Urinary bladder (tissue), 4 donors: ENCODE data around the gene DGKG. TPM values are rescaled to one million over a fixed set of nuclear protein-coding genes. Genes with fewer than 3 reads are reported as not detected.
A peak's percentile ranks its signal among the peaks of the same experiment; 100 is the strongest.

Source experiments
- DNase-seq: peaks from one replicate; pipeline ENCODE4 v3.0.0-alpha.2; 2015; ENCODE audit errors: extremely low spot score
- H3K27ac ChIP-seq: one replicate; pipeline ENCODE4 v1.5.1; 2013; ENCODE audit warnings: low read depth, mild to moderate bottlenecking, moderate library complexity
- H3K36me3 ChIP-seq: one replicate; pipeline ENCODE4 v1.6.1; 2013; ENCODE audit warnings: mild to moderate bottlenecking, moderate library complexity; ENCODE audit not compliant: insufficient read depth
- H3K4me1 ChIP-seq: one replicate; pipeline ENCODE4 v1.6.1; 2013; ENCODE audit warnings: mild to moderate bottlenecking, moderate library complexity; ENCODE audit not compliant: insufficient read depth
- H3K4me3 ChIP-seq: one replicate; pipeline ENCODE4 v1.5.1; 2013; ENCODE audit warnings: low read depth, low read length
- WGBS: extraction: QIAGEN DNeasy Blood & Tissue Kit; methylation state at CpG from one replicate; pipeline ENCODE4 v1.1.7; 2013; 5-methylcytosine and 5-hydroxymethylcytosine counted together
- polyA plus RNA-seq: library from polyadenylated mRNA; stranded (reverse); fragments of 200-250 nt; gene quantifications from one replicate; pipeline ENCODE4 v1.2.3, GENCODE V29; 2013
- total RNA-seq: library from RNA; depleted of rRNA; stranded (reverse); fragments of >200 nt; gene quantifications from one replicate; pipeline ENCODE4 v1.2.3, GENCODE V29; 2014
- donor health status: healthy with polysubstance abuse.
- donor health status: healthy.

Gene DGKG
- total and polyA plus RNA-seq, 2 donors: 4.2 to 9.3 TPM

DNA sequence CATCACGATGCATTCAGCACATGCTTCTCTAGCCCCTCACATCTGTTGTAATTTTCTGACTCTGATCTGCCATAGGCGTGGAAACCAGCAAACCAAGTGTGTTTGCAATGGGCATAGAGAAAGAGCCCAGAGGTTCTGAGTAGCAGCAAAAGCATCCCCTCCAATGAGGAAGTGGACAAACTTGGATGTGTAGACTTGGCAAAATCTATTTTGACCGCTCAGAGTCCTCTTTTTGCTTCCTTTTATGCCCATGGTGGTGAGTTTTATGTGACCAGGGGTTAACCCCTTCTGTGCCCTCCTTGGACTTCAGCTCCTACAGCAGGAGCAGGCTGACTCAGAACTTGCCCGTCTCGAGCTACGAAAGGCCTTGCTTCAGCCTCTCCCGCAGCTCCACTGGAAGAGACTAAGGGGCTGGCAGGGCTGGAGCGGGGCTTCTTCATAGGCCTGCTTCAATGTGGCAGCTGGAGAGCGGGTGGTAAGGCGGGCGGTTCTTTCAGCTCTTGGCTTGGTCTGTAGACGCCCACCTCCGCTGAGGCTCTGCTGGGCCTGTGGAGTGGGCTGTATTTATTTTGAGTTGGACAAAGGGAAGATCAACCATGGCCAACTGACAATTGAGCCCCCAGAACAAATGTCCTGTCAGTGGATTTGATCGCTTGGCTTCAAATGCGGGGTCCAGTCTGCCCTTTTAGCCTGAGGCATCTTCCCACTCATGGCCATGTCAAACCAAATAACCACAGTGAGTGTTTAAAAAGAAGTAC lies 246.6 kb downstream of the DGKG start:
- Histone ChIP-seq H3K36me3 (no peaks in the 10 kb centered on the region), H3K4me3 (no peak overlapping the region), H3K4me1 (no peaks in the 10 kb centered on the region), H3K27ac (no peak overlapping the region)
- WGBS: 85% methylated on average over 15 of the region's 15 CpGs
- no peak for DNase-seq

DNA sequence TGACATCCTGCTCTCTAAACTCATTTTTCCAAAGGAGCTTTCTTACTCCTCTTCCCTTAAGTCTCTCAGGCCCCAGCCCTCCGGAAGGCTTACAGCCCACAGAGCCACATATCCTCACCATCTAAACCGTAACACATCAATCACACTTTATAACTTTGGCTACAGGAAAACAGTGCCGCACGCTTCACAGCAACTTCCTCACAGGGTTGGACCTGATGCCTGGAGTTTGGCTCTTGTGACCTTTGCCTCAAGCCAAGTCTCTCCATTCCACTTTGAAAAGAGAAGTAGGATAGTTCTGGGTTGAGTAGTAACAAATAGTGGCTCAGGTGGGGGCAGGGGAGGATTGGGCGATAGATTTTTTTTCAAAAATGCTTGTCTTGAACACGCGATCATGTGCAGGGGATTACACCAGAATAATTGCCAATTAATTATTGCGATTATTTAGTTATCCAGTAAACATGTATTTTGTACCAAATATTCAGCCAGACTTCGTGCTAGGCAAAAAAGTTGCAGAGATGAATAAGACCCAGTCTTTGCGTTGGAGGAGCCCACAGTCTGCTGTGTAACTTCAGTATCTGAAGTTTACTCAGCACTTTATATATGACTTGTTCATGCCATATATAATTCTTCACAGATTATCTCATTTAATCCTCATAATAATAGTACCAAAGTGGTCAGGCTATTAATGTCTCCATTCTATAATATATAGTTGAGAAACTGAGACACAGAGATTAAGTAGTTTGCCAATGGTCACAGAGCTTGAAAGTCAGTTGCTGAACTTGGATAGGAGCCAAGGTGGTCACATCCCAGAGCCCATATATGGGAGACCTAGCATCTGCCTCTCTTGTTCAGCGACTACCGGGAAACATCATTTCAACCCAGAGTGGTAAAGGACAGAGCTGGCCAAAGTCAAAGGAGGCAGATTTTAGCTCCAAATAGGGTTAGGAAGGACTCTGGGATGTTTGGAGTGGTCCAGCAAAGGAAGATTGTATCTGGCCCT lies 250.8 kb downstream of the DGKG start:
- no peak overlapping the region for H3K4me3 ChIP-seq
- no peaks in the 10 kb centered on the region for H3K4me1 ChIP-seq
- no peak for DNase-seq
- H3K36me3 ChIP-seq: no peaks in the 10 kb centered on the region
- 54% methylated on average over 12 of the region's 12 CpGs for WGBS
- H3K27ac ChIP-seq: no peak overlapping the region

DNA sequence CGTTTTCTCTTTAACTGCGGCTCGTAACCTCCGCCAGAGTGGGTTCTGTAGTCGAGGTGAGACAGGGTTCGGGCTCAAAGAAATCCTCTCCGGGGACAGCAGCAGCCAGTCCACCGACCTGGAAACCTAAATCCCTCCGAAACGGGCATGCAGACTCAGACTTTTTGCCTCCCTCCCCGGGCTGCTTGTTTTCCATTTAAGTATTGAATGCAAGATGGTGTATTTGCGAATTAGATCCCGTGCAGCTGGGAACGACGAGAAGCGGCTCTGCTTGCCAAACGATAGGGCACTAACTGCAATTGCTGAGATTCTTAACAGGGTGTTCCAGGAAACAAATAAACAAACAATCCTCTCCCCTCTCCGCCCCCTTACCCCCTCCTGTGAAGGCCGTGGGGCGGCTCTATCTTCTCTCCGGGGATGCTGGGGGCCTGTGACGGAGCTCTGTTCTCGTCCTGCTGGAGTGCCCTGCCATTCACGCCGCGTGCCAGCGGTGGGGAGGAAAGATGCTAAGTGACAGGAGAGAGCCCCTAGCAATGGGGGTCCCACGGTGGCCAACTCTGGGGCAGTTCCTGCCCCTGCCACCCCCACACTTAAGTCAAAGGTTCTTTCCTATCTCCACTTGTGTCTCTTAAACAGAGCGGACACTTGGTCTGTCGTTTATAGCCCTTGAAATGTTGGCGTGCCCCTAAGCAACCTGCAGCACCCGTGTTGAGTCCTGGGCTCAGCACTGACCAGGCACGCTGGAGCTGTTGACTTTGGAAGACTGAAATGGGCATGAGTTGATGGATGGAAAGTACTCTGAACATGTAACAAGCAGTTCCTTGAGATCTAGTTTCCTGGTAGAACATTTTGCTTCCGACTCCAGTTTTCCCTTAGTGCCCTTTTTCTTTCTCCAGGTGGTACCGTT lies 251.9 kb downstream of the DGKG start:
- no peaks in the 10 kb centered on the region for H3K36me3 ChIP-seq
- no peaks in the 10 kb centered on the region for H3K4me1 ChIP-seq
- H3K27ac ChIP-seq: no peak overlapping the region
- WGBS: 5% methylated on average over 35 of the region's 35 CpGs
- no peak for DNase-seq
- H3K4me3 ChIP-seq: peak overlapping the region; percentile 42

DNA sequence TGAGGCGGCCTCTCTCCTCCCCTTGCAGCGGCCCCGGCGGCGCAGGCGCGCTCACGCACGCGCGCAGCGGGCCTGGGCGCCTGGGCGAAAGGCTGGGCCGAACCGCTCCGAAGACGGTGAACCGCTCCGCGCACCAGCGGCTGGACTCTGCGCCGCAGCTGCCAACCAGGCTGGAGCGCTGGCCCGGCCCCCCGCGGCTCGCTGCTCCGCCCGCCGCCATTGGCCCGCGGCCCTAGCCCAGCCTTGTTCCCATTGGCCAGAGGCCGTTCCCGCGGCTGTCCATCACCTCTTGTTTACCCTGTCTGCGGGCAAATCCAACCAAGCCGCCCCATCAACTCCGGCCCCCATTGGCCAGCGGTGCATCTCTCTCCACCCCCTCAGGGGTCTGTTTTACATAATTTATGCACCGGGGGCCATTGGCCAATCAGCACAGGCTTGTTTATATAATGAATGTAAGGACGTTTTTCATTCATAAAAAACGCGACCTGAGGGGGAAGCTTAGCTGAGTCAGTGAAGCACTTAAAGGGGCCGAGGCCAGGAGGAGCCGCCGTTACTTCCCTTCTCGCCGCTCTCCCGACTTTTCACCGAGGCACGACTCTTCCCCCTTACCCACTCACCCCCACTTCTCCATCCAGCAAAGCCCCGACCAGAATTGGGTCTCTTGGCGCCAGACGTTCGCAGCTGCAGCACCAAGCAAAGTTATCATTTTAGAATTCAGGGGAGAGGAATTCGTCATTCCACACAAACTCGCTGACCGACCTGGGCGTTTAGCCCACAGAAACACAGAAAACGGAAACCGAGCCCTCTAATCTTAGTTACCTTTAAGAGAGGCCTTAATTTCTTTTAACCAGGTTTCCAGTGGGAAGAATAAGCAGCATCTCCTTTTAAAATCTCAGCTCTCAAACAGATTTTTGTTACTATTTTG lies 252.8 kb downstream of the DGKG start, which contains the start of gene ETV5:
Gene ETV5 (minus strand): TSS at position 149 of the 925 bp plus-strand sequence. CDS start 3,221 bp downstream, outside the sequence.
- H3K36me3 ChIP-seq: no peaks in the 10 kb centered on the region
- DNase-seq: peak; percentile 99
- no peaks in the 10 kb centered on the region for H3K4me1 ChIP-seq
- peak within 1 kb of the TSS; percentile 52 for H3K4me3 ChIP-seq
- H3K27ac ChIP-seq: peak within 1 kb of the TSS; percentile 34
- WGBS: under 1% methylated on average over 63 of the region's 63 CpGs

DNA sequence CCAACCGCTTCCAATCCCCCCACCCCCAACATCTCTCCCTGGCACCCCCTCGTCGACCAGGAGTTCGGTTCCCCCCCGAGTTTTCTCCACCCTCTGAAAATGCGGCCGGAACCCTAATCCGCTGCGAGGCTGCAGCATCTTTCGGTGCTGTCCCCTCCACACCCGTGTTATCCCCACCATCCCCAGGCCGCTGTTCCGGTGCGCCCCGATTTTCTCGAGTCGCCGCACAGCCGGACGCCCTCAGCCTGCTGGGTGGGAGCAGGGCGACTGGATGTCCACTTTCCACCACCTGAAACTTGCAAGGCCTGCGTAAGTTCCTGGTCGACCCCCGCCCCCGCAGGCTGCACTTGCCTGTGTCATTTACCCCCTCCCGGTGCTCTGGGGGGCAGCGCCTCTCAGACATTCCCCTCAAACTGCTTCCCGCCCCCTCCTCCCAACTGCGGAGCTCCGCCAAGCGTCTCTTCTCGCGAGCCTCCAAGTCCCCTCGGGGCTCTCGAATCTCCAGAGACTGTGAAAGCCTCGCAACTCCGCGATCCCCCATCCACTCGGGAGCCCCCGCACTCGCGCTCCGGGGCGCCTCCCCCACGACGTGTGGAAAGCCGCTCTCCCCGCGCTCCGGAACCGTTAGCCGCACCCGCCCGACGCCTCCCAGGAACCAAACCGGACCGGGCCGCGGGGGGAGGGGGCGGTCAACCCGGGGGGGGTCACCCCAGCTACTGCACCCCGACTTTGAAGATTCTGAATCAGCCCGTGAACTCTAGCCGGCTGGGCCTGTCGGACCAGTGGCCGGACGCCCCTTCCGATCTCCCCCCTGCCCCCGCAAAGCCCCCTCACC lies 253.7 kb downstream of the DGKG start:
- Histone ChIP-seq H3K27ac (no peak overlapping the region), H3K4me1 (no peaks in the 10 kb centered on the region), H3K36me3 (no peaks in the 10 kb centered on the region), H3K4me3 (peak overlapping the region; percentile 52)
- DNase-seq: no peak
- WGBS: under 1% methylated on average over 69 of the region's 69 CpGs

DNA sequence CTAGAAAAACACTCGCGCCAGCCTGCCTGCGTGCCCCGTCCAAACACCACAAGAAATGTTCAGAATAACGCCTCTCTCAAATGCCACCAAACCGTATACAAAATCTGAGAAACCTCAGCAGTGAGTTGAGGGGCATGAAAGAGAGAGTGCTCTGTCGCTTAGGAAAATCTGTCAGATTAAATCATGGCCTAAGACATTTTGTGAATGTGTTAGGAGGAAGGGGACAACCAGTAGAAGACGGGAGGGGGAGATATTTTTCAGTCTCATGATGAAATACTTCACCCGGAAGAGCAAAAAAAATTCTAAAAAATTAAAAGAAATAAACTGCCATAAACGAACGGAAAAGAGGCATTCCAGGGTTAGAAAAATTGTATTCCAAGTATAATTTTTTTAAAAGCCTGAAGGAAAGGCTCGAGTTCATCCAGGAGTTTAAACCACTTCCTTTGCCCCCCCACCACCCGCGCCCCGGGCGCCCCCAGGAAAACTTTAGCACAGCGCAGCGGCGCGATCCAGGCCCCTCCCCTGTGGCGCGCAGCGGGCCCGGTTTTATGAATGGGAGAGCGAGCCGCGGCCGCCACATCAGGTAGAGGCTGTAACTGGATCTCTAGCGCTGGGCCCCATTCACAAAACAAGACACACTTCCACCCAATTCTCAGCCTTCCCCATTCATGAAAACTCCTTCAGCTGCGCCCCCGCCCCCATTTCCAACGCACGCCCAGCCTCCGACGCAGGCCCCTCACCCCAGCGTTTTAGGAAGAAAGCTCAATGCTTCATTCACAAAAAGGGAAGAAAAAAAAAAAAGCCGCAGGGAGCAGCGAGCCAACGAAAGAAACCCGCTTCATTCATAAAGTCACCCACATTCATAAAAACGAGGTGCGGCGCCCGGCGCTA lies 254.6 kb downstream of the DGKG start:
- Histone ChIP-seq H3K27ac (no peak overlapping the region), H3K36me3 (no peaks in the 10 kb centered on the region), H3K4me3 (peak overlapping the region; percentile 52), H3K4me1 (no peaks in the 10 kb centered on the region)
- no peak for DNase-seq
- 4% methylated on average over 45 of the region's 45 CpGs for WGBS

DNA sequence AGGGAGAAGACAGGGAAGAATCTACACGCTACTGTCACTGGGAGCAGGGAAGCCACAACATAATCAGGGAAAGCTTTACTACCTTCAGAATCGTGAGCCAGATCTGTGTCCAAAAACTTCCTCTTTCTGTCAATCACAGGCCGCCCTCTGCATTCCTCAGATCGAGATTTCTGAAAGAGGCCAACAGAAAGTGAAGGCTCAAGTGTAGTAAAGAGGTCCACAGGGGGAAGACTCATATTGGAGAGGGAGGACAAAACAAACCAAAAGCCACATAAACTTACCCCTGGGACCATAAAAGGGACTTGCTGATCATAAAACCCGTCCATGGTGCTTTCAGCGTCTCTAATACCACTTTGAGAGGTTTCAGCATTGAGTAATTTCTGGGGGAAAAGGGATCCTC lies 256.5 kb downstream of the DGKG start:
- DNase-seq: no peak
- Histone ChIP-seq H3K4me3 (no peak overlapping the region), H3K4me1 (no peaks in the 10 kb centered on the region), H3K27ac (no peak overlapping the region), H3K36me3 (no peaks in the 10 kb centered on the region)
- 77% methylated on average over 6 of the region's 6 CpGs for WGBS

DNA sequence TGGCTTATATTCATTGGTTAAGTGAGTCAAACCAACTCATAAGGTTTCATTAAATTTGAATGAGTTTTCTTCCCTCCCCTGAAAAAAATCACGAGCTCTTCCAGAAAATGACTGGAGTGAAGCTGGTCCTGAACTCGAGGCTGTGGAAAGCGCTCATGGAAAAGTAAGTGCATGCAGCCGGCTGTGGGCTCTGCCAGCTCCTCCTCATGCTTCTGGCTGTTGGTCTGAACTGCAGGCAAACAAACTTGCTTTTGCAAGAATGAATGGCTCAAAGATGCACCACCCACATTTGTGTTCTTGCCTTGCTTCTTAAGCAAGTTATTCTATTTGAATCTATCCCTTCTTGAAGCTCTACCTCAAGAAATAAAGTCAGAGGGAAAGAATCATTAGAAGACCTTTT lies 259.3 kb downstream of the DGKG start:
- H3K4me1 ChIP-seq: no peaks in the 10 kb centered on the region
- H3K4me3 ChIP-seq: no peak overlapping the region
- H3K27ac ChIP-seq: no peak overlapping the region
- WGBS: 51% methylated on average over 4 of the region's 4 CpGs
- no peak for DNase-seq
- H3K36me3 ChIP-seq: no peaks in the 10 kb centered on the region

DNA sequence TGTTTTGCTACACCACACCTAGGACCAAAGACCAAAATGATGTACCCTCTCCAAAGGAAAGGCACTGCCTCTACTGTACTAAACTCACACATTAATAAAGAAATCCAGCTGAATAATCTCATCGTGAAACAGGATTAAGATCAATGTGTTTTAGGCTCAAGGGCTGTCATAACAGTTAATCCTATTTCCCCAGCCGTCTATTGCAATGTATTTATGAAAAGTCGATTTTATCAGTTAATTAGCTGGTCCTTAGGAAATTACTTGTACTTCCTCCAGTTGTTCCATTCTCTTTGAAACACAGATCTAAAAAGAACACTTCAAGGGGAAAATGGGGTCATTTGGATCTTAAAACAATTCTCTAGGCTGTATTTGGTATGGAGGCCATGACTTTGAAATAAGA lies 261.6 kb downstream of the DGKG start:
- no peaks in the 10 kb centered on the region for H3K4me1 ChIP-seq
- WGBS: 64% methylated on average over 3 of the region's 3 CpGs
- no peak for DNase-seq
- H3K27ac ChIP-seq: no peak overlapping the region
- H3K4me3 ChIP-seq: no peak overlapping the region
- no peaks in the 10 kb centered on the region for H3K36me3 ChIP-seq

DNA sequence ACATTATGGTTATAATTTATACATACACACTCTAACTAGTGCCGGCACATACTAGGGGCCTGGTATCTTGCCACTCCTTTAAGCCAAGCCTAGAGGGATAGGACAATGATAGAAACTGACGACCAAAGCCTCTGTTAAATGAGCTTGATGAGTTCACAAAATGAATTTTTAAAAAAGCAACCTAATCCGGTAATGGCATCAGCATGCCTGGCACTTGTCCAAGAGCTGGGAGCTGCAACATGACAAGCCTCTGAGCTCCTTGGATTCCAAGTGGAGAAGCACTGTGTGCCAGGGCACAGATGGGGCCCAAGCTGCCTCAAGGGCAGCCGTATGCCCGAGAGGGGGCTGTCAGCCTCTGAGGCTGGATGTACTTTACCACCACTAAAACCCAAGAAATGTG lies 262.9 kb downstream of the DGKG start:
- 63% methylated on average over 5 of the region's 5 CpGs for WGBS
- no peak for DNase-seq

DNA sequence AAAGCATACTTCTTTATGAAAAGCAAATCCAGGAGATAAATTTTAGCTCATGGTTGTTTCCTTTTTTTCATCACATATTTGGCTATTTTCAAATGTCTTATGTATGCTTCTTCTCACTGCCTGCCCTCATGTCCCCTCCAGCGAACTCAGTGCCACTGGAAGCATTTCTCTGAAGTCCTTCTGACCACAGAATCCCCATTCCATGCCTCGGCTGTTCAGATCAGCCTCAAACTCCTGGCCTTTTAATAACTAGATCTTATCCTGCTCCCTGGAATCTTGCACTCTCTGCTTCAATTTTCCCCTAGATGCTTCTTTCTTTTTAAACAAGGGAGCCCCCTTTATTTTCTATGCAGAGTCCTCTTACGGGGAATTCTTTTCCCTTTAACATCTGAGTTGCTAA lies 263.3 kb downstream of the DGKG start:
- Histone ChIP-seq H3K4me1 (no peaks in the 10 kb centered on the region), H3K27ac (no peak overlapping the region), H3K4me3 (no peak overlapping the region), H3K36me3 (no peaks in the 10 kb centered on the region)
- 67% methylated on average over 3 of the region's 3 CpGs for WGBS
- DNase-seq: no peak

More for the DNA sequence above, 262.9 kb downstream of the DGKG start:
- Histone ChIP-seq H3K36me3 (no peaks in the 10 kb centered on the region), H3K4me3 (no peak overlapping the region), H3K4me1 (no peaks in the 10 kb centered on the region), H3K27ac (no peak overlapping the region)
